Stimulated activated CD4-positive, alpha-beta T cell treated with anti-CD3 and anti-CD28 coated beads, Interleukin-12 subunit alpha, Interleukin-12 subunit beta, amount 100 ng/mL, for 24 hours (primary cell): Measurements from ENCODE around the gene CHMP2A.

Source experiments
- DNase-seq, 2 experiments: peaks; one replicate each; pipeline ENCODE4 v3.0.0-alpha.2; 2020; ENCODE audit warnings: low read depth in 2 of 2

CHMP2A gene

GRCh38 chr19:58569943-58570670 is 15.2 kb upstream of the CHMP2A start:
- DNase-seq, result no peak

- DNase-seq, result no peak
Observed at GRCh38 chr19:58569191-58569942, 14.5 kb upstream of the CHMP2A start.

GRCh38 chr19:58568453-58569130 is 13.7 kb upstream of the CHMP2A start:
- no peak for DNase-seq

GRCh38 chr19:58566989-58567388 is 12.1 kb upstream of the CHMP2A start:
- DNase-seq, result no peak

- no peak for DNase-seq
Observed at GRCh38 chr19:58563823-58564222, 8.9 kb upstream of the CHMP2A start.

GRCh38 chr19:58563034-58563573 is 8.2 kb upstream of the CHMP2A start:
- DNase-seq, result no peak

GRCh38 chr19:58562122-58563033 is 7.5 kb upstream of the CHMP2A start:
- no peak for DNase-seq

- DNase-seq, result no peak
Observed at GRCh38 chr19:58561373-58562121, 6.6 kb upstream of the CHMP2A start.

- DNase-seq, result no peak
Observed at GRCh38 chr19:58560921-58561320, 6.0 kb upstream of the CHMP2A start.

- DNase-seq, result no peak
Observed at GRCh38 chr19:58560007-58560887, 5.3 kb upstream of the CHMP2A start.

- DNase-seq, result peak; percentile 63 to 82
Observed at GRCh38 chr19:58559275-58560006, 4.5 kb upstream of the CHMP2A start.

- DNase-seq, result peak; percentile 99
Observed at GRCh38 chr19:58558623-58559274, 3.8 kb upstream of the CHMP2A start.

GRCh38 chr19:58558066-58558622 is 3.2 kb upstream of the CHMP2A start, which contains the start of gene UBE2M:
TSS of gene UBE2M (minus strand) at chr19:58558611. CDS start at chr19:58558381, 230 bp downstream.
- no peak for DNase-seq

- no peak for DNase-seq
Observed at GRCh38 chr19:58557221-58558065, 2.5 kb upstream of the CHMP2A start.

- DNase-seq, result no peak
Observed at GRCh38 chr19:58556622-58557220, 1.8 kb upstream of the CHMP2A start.

GRCh38 chr19:58555920-58556621 is 1.2 kb upstream of the CHMP2A start:
- no peak for DNase-seq
